GM04504 (cell line): Measurements from ENCODE around the gene ABHD16A.
"Not testable (repeated sequence)": the region's sequence is repeated elsewhere in the genome, so short reads cannot be mapped to it uniquely, and the experiment has no call there.

Source experiments
- DNase-seq: peaks from one replicate; pipeline ENCODE4 v3.0.0-alpha.2; 2012; ENCODE audit warnings: low read depth

Gene ABHD16A

GRCh38 chr6:31713991-31714684 is 11.0 kb upstream of the ABHD16A start:
- no peak for DNase-seq

DNA sequence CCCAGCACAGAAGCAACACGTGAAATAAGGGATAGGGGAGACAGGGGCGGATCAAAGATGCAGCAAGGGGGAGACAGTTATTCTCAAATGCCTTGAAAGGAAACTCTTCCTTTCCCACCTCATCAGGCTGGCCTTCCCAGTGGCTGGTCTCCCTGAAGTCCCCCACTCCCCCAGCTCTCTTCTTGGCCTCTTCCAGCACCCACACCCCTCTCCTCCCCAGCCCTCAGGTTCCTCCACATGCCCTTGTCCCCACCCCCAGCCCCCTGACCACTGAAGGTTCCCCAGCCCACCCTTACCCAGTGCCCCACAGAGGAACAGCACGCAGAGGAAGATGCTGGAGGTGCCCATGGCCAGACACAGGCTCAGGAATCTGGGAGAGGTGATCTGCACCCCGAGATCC is 10.3 kb upstream of the ABHD16A start:
- no peak for DNase-seq

DNA sequence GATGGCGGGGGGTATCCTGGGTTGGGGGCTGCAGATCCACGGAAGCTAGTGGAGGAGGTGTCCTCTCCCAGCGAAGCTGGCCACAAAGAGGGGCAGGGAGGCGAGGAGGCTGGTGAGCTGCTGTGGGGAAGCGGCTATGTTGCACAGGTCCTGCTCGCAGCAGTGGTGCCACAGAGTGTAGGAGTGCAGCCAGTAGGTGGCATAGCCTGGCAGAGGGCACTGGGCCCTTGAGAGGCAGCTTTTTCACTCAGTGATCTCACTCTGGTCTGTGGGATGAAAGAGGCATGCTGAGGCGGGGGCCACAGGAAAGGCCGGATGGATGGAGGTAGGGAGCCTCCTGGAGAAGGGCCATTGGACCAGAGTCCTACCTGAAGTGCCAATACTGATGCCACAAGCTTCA is 9.2 kb upstream of the ABHD16A start:
- no peak for DNase-seq

DNA sequence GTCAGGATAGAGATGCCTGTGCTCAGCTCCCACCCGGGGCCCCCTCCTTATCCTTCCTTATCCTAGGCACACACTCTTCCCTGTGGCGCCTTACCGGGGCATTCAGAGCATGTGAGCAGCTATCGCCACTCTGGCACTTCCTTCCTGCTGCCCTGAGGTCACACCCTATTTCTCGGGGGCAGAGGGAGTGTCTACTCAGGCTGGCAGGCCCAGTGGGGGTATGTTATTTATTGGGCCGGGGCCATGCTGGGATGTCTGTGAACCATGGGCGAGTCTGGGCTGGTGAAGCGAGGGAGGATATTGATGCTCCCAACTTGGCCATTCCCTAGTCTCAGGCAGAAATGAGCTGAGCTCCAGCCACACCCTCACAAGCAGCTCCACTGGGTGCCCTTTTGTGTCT is 8.1 kb upstream of the ABHD16A start:
- DNase-seq: no peak

DNA sequence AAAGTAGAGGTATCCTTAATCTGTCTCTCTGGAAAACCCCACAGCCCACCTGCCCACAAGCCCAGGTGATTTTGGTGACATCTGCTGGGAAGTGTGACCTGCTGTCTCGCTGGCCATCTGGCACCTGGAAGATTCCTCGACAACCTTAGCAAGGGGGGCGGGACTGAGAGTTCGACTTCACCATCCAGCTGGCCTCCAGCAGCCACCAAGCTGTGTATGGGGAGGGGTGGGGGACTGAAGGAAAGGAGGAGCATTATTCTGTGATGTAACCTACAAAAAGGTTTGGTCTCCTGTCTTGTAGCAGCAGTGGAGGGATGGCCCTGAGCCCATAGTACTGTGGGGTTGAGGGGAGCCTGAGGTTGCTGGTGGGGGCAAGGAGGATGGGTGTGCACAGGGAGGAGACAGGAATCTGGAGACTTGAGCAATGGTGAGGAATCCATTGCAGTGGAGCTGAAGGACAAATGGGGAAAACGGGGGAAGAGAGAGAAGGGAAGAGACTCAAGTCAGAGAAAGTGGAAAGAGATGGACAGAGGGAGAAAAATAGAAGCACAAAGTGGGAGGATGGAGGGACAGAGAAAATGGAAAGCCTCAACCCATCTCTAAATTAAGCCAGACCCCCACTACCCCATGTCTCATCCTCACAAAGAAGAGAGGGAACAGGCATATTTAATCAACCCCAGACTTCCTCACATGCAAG is 7.5 kb upstream of the ABHD16A start:
- DNase-seq: no peak

- DNase-seq: not testable (repeated sequence)
Observed at GRCh38 chr6:31709157-31709556, 6.0 kb upstream of the ABHD16A start.

DNA sequence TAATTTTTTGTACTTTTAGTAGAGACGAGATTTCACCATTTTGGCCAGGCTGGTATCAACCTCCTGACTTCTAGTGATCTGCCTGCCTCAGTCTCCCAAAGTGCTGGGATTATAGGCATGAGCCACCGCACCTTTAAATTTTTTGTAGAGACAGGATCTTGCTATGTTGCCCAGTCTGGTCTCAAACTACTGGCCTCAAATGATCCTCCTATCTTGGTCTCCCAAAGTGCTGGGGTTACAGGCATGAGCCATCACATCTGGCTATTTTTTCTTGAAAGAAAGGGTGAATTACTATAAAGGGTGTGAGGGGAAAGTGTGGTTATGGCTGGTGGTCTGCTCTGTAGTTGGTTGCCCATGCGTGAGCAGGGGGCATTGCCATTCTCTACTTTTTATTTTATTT is 5.1 kb upstream of the ABHD16A start:
- no peak for DNase-seq

GRCh38 chr6:31707701-31708100 is 4.6 kb upstream of the ABHD16A start:
- no peak for DNase-seq

DNA sequence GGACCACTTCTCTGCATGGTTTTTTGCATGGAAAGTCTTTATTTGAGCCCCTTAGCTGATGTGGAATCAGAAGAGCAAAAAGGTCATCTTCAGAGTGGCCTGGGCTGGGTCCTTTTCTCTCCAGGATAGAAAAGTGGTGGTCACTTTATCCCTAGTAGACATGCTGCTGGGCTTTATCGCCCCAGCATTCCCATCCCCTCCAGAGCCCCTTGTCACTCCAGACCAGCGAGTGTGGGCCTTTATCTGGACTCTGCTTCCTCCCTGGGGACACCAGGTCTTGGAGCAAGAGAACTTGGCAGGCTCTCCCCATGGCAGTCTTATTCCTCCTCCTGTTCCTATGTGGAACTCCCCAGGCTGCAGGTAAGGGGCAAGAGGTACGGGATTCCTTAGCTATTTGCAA is 3.5 kb upstream of the ABHD16A start, which contains the start of gene LY6G6F:
TSS of gene LY6G6F (plus strand) at position 268 of the 400 bp plus-strand sequence. CDS start at position 309, 41 bp downstream.
- DNase-seq: no peak

- no peak for DNase-seq
Observed at GRCh38 chr6:31705931-31706330, 2.8 kb upstream of the ABHD16A start.

DNA sequence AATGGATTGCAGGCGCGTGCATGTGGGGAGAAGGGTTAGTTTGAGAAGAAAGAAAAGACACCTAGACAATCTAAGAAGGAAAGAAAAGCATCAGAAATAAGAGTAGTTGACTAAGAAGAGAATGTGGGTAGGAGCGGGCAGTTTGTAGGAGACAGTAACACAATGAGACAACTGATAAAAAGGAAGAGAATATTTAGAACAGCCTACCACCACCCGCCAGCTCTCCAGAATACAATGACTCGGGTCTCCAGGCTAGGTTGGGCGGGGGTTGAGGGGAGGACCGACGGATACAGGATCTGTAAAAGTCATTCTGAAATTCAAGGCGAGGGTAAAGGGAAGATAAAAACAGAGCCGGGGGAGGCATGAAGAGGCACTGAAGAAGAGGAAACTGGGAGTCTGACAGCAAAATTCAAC is 712 bp downstream of the ABHD16A start:
- DNase-seq: no peak

- no peak for DNase-seq
Observed at GRCh38 chr6:31701666-31702404, 1.3 kb downstream of the ABHD16A start.

DNA sequence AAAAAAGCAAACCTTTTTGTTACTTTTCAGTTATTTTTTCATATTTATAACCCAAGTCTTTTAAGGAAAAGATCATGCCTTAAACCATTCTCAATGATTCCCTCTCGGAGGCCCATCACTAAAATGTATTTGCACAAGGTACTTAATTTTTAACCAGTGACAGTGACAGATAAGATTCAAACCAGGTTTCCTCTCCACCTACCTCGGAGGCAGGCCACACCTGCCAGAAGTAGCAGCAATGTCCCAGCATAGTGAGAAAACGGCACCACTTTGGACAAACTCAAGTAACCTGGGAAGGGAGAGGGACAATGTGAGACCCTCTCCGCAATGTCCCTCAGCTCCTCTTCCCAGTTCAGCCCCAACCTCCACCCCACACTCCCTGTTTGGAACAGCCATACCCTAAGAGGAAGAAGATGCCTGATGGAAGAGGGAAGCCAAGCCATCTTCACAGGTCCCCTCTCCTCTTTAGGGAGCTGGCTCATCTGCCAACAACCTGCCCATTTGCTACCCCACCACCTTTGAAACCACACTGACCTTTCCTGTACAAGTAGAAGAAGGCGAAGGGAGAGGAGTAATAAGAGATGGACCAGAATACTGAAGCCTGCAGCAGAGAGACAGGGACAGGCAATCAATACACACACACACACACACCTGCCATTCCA is 2.3 kb downstream of the ABHD16A start:
- no peak for DNase-seq

- DNase-seq: no peak
Observed at GRCh38 chr6:31697555-31697954, 5.6 kb downstream of the ABHD16A start.

- no peak for DNase-seq
Observed at GRCh38 chr6:31693535-31693934, 9.6 kb downstream of the ABHD16A start.

- DNase-seq: no peak
Observed at GRCh38 chr6:31692886-31693285, 10.2 kb downstream of the ABHD16A start.

DNA sequence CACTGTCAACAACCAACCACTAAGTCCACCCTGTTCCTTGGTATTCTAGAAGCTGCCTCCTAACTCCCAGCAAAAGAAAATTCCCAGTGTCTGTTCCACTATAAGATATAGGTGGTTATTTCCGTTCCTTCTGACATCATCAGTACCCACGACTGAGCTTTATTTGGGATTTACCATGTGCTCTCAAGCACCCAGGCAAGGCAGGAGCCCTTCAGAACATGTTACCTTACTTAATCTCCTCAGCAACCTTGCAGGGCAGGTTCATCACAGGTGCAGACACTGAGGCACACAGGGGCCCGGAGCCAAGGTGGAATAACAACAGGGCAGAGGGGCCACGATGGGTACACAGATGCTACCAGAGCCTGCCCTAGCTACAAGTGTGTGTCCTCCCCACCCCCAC is 10.8 kb downstream of the ABHD16A start:
- DNase-seq: no peak

DNA sequence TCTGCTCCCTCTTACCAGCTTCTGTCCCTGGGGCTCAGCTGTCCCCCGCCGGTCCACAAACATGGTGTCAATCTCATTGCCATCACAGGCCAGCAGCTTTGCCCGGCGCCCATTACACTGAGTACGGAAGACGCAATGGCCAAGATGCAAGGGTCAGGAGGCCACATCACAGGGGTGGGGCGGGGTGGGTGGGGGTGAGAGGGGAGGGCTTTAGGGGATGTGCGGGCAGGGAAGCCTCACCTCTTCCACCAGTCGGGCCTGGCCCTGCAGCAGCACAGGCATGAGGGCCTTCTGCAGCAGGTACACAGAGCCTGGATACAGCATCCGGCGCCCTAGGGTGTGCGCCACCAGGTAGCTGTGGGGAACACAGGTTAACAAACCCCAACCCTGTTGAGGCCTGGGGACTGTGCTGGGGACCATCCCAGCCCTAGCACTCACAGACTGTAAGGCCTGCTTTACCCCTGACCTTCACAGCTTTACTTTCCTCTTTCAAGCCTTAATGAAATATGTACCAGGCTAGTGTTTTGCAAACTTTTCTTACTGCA is 11.5 kb downstream of the ABHD16A start:
- DNase-seq: no peak

DNA sequence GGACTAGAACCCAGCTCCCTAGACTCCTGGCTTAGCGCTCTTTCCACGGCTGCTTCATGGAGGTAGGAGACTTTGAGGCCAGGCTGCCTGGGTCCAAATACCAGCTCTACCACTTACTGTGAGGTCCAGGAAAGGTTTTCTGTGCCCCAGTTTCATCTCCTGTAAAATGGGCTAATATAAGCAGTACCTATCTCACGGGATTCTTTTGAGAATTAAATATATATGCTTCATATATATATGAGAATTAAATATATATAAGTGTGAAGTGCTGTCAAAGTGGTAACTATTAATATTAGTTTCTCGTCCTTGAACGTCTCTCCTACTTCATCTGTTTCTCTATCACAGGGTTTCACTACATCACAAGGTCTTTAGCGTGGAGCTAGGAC is 12.1 kb downstream of the ABHD16A start:
- DNase-seq: no peak

DNA sequence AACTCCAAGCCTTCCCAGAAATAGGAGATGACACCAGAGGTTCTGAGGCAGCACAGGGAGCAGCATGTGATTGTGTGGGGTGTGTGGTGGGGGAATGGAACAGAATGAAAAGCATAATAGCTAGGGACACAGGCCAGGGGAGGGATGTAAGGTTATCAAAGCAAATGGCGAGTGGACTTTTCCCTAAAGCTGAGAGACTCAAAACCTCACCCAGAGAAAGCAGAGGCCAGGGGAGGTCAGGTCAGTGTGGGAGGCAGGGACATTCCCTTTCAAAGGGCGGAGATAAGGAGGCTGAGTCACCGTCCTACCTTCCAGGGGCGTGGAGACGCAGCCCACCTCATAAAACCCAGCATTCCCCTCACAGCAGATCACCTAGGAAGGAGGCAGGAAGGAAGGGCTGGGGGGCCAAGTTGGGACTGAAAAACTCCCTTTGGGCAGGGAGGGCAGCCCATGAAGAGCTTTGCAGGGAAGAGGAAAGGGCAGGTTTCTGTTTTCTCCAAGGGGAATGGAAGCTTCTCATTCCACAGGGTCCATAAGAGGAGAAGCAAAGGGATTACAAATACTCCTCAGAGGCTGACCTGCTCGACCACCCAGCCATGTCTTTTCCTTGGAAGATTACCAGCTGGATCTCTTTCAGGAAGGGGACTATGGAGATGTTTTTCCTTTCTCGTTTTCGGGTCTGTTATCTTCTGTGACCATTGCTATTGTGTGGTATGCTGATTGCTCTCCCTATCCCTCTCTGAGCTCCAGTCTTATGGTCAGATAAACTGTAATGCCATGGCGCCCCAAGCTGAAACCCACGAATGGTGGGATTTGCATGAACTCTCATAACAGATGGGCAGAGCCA is 12.7 kb downstream of the ABHD16A start:
- DNase-seq: no peak
